ENCODE data around the gene SUV39H2.
"Not testable (repeated sequence)": the region's sequence is repeated elsewhere in the genome, so short reads cannot be mapped to it uniquely, and the experiment has no call there.

The SUV39H2 gene

DNA sequence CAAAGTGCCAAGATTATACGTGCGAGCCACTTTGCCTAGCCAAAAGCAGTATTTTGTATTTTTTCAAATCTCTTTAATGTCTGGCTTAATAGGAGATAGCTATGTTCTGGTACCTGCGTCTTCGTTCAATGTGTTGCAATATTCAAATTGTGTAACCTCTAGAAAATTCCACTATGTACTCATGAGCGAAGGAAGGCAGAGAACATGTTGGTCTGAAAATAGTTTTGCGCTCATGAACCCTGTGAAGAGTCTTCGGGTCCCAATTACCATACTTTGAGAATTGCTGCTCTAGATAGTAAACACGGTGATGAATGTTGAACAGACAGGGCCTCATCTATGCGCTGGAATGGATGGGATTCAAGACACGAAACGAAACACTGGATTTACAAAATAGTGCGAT is 2.7 kb upstream of the SUV39H2 start:
- DNase-seq (ENCODE audit: low read depth in 2 of 2) = no peak

GRCh38 chr10:14876764-14877163 is 1.9 kb upstream of the SUV39H2 start:
- no peak for DNase-seq (ENCODE audit: low read depth in 2 of 2)

- peak in 1 of 2 donors; percentile 24 for DNase-seq (ENCODE audit: low read depth in 2 of 2)
Measured at GRCh38 chr10:14879124-14879927, 660 bp downstream of the SUV39H2 start.

- DNase-seq (ENCODE audit: low read depth in 2 of 2) = no peak
Measured at GRCh38 chr10:14879928-14880193, 1.2 kb downstream of the SUV39H2 start.

GRCh38 chr10:14880229-14880628 is 1.6 kb downstream of the SUV39H2 start:
- DNase-seq (ENCODE audit: low read depth in 2 of 2) = no peak

GRCh38 chr10:14884082-14884481 is 5.4 kb downstream of the SUV39H2 start:
- no peak for DNase-seq (ENCODE audit: low read depth in 2 of 2)

GRCh38 chr10:14889318-14889717 is 10.7 kb downstream of the SUV39H2 start:
- no peak for DNase-seq (ENCODE audit: low read depth in 2 of 2)

- DNase-seq (ENCODE audit: low read depth in 2 of 2) = no peak
Measured at GRCh38 chr10:14891151-14891550, 12.5 kb downstream of the SUV39H2 start.

DNA sequence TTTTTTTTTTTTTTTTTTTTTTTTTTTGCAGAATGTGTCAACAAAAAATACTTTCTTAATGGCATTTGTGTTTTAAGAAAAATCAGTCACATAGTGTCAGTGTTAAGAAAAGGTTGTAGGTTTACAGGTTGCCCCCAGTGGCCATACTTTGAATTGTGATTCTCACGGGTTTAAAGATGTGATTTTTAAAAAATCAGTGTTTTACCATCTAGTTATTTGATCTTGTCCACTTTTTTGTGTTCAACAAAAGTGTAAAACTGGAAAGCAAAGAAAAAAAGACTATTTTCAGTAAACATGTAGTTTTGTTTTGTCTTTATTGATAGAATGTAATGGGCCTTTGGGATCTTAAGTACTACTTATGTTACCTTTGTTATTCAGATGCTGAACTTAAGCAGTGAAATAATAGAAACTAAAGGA is 25.7 kb downstream of the SUV39H2 start:
- DNase-seq (ENCODE audit: low read depth in 2 of 2) = no peak

DNA sequence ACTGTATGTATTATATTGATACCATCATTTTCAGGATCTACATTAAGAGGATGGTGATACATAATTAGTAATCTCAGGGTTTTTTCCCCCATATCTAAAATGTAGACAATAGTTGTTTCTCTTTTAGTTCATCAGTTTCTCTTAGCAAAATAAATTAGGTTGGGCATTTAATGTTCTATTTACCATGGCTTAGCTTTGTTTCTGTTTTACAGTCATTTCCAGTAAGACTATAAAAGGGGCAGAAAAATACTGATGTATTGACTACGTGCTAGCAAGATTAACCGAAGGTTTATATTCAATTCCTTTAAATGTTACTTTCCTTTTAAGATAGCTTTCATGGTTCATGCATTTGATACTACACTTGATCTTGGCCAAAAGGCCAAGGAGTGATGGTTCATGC is 26.2 kb downstream of the SUV39H2 start:
- no peak for DNase-seq (ENCODE audit: low read depth in 2 of 2)

DNA sequence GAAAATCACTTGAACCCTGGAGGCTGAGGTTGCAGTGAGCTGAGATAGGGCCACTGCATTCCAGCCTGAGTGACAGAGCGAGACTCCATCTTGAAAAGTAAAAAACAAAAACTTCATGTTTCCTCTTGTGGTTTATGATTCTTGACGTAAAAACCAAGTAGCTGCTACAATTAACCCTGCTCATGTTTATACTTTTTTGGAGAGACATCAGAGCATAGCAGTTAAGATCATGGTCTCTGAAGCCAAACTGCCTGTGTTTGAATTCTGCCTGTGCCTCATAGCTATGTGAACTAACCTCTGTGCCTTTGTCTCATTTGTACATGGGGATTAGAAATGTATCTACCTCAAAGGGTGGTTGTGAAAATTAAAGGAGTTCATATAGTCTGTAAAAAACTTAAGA is 27.2 kb downstream of the SUV39H2 start:
- DNase-seq (ENCODE audit: low read depth in 2 of 2) = no peak

GRCh38 chr10:14906765-14907164 is 28.1 kb downstream of the SUV39H2 start:
- no peak for DNase-seq (ENCODE audit: low read depth in 2 of 2)

GRCh38 chr10:14907591-14907990 is 28.9 kb downstream of the SUV39H2 start:
- DNase-seq (ENCODE audit: low read depth in 2 of 2) = not testable (repeated sequence)

DNA sequence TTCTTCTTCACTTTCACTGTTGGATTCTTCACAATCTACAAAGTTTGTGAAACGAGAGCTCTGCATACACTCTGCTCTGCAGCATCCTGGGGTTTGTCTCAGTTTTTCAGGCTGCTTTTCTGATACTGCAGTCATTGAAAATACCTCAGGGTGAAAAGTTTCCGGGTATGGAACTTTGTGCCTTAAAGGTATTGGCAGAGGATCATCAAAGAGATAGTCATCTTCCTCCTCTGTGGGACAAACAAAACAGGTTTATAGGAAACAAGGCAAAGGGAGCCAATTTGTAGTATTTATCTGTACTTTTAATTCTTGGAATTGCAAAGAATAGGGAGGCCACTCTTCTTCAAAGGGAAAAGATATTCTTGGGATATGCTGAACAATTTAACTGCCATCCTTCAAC is 30.4 kb downstream of the SUV39H2 start:
- DNase-seq (ENCODE audit: low read depth in 2 of 2) = no peak

- no peak for DNase-seq (ENCODE audit: low read depth in 2 of 2)
Measured at GRCh38 chr10:14910953-14911352, 32.3 kb downstream of the SUV39H2 start.

DNA sequence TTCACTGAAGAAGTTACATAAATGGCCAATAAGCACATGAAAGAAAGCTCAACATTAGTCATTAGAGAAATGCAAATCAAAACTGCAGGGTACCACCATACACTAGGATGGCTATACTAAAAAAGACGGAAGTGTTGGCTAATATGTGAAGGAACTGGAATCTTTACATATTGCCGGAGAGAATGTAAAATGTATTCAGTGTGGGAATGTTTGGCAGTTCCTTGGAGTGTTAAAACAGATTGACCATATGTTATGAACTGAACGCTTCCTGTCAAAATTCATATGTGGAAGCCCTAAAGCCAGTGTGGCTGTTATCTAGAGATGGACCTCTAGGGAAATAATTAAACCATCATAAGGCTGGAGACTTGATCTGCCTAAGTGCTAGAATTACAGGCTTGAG is 33.1 kb downstream of the SUV39H2 start:
- DNase-seq (ENCODE audit: low read depth in 2 of 2) = no peak

GRCh38 chr10:14916600-14916999 is 37.9 kb downstream of the SUV39H2 start:
- DNase-seq (ENCODE audit: low read depth in 2 of 2) = no peak

GRCh38 chr10:14917827-14918226 is 39.2 kb downstream of the SUV39H2 start:
- DNase-seq (ENCODE audit: low read depth in 2 of 2) = no peak

DNA sequence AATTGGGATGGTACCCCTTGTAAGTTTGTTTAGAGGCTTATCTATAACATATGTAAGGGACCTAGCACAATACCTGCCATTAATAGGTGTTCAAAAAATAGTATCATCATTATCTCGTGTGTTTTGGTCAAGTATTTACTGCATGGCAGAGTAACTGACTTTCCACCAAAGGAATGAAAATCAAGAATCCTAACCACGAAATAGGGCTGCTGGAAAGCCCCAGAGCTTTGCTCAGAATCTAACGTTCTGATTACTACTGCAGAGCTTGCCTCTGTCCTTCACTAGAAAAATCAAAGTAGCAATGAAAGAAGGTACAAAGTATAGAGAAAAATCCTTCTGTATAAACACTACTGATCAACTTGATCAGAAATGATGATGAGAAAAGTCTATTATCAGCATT is 40.3 kb downstream of the SUV39H2 start:
- no peak for DNase-seq (ENCODE audit: low read depth in 2 of 2)

DNA sequence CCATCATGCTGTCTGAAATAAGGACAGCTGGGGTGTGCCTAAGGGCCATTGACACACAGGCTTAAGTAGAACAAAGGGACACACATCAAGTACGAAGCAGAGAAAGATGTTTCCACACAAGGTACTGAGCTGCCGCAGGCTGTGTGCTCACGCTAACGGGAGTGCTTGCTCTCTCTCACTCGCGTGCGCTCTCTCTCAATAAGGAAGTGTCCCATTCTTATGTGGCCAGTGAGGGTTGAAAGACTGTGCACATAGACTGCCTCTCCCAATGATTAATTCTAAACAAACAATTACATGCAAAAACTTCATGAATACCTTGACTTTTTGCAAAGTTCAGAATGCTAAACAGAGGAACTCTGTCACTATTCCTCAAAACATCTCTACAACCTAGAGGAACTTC is 45.3 kb downstream of the SUV39H2 start:
- no peak for DNase-seq (ENCODE audit: low read depth in 2 of 2)

DNA sequence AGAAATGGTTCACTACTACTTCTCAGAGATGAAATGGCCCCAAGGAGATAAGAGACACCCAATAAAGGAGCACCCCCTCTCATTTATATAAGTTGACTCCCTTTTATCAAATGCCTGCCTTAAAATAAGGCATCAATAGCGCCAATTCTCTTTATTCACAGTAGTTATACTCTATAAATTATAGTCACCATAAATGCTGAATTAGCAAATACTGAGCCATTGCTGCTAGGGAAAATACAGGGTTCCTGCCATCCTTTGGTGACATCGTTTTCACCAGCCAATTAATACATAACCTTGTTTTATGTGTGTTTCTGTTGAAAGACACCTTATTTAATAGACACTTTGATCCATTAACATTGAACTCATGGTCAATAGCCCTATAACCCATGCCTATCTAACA is 46.6 kb downstream of the SUV39H2 start:
- no peak for DNase-seq (ENCODE audit: low read depth in 2 of 2)

DNA sequence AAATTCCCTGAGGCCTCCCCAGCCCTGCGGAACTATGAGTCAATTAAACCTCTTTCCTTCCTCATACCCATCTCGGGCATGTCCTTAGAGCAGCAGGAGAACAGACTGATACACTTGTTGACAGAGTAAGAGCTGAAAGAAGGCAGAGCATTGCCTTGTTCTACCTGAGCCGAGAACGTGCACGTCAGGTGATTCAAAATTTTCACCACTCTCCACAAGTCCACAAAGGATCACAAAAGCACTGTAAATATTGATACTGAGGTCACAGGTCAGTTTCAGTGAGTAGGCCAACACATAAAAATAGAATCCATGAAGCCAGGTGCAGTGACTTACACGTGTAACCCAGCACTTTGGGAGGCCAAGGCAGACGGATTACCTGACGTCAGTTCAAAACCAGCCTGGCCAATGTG is 47.4 kb downstream of the SUV39H2 start:
- DNase-seq (ENCODE audit: low read depth in 2 of 2) = no peak

GRCh38 chr10:14926722-14927416 is 48.2 kb downstream of the SUV39H2 start:
- DNase-seq (ENCODE audit: low read depth in 2 of 2) = no peak

- DNase-seq (ENCODE audit: low read depth in 2 of 2) = no peak
Measured at GRCh38 chr10:14930610-14931009, 51.9 kb downstream of the SUV39H2 start.

Data from stimulated activated CD8-positive, alpha-beta memory T cell treated with anti-CD3 and anti-CD28 coated beads, Interleukin-7, amount 100 ng/mL, for 4 hours (primary cell).